Gastrocnemius medialis (tissue), 4 donors: ENCODE measurements around the gene ZC3H12C. TPM values are rescaled to one million over a fixed set of nuclear protein-coding genes. Genes with fewer than 3 reads are reported as not detected.

Experiments
- ATAC-seq, 2 donors: fragments of 150-250 bp; one replicate each; pipeline ENCODE4 v1.9.1; 2016
- DNase-seq, 2 donors: peaks; one replicate each; pipeline ENCODE4 v3.0.0-alpha.2; 2019
- H3K27ac ChIP-seq, 4 donors: fragments of 200-600 bp; sonication (generic); 1 replicate in 1 of 4; 2 replicates in 3 of 4; pipeline ENCODE4 v1.5.1; 2016 to 2018; ENCODE audit warnings: mild to moderate bottlenecking in 2 of 4, moderate library complexity in 1 of 4
- H3K27me3 ChIP-seq, 3 donors: fragments of 200-600 bp; sonication (generic) in 2 of 3; 1 replicate in 1 of 3; 2 replicates in 2 of 3; pipeline versions ENCODE4 v1.5.1 to v1.6.0; 2016 to 2019; ENCODE audit warnings: mild to moderate bottlenecking in 1 of 3, moderate library complexity in 1 of 3
- H3K36me3 ChIP-seq, 2 donors: fragments of 200-600 bp; sonication (generic) in 1 of 2; one replicate each; pipeline ENCODE4 v1.5.1; 2017 to 2018
- H3K4me1 ChIP-seq, 2 donors: fragments of 200-600 bp; sonication (generic) in 1 of 2; one replicate each; pipeline ENCODE4 v1.5.1; 2016 to 2017; ENCODE audit warnings: mild to moderate bottlenecking in 2 of 2
- H3K4me3 ChIP-seq, 4 donors: fragments of 200-600 bp; sonication (generic) in 3 of 4; 1 replicate in 1 of 4; 2 replicates in 3 of 4; pipeline ENCODE4 v1.5.1; 2016 to 2019; ENCODE audit warnings: mild to moderate bottlenecking in 2 of 4
- H3K9me3 ChIP-seq, 3 donors: fragments of 200-600 bp; sonication (generic) in 2 of 3; 1 replicate in 1 of 3; 2 replicates in 2 of 3; pipeline ENCODE4 v1.5.1; 2016 to 2019
- CTCF ChIP-seq, 5 experiments: fragments of 450-650 bp in 3 of 5; fragments of 200-600 bp in 2 of 5; sonication (generic) in 2 of 5; IDR thresholded peaks in 4 of 5; conservative IDR thresholded peaks in 1 of 5; 1 replicate in 4 of 5; 2 replicates in 1 of 5; pipeline ENCODE4 v1.5.1; 2016 to 2019; ENCODE audit warnings: antibody characterized with exemption in 5 of 5, mild to moderate bottlenecking in 3 of 5, moderate library complexity in 3 of 5
- POLR2A ChIP-seq, 2 donors: fragments of 450-650 bp; IDR thresholded peaks; one replicate each; pipeline ENCODE4 v1.6.1; 2017; ENCODE audit warnings: antibody characterized with exemption in 2 of 2, mild to moderate bottlenecking in 2 of 2, moderate library complexity in 2 of 2
- in situ Hi-C, 4 donors: fragments of 200-750 bp; cut with MboI; loops; one replicate each; pipeline versions ENCODE4 v1.15.0 to v1.8.0; 2017; ENCODE audit warnings: low sequenced_read_pairs in 4 of 4
- intact Hi-C: fragments of 100-400 bp; cut with DNase I; formaldehyde crosslinking; loops from one replicate; pipeline ENCODE4 v1.15.1; 2023; ENCODE audit warnings: low total_unique reads
- total RNA-seq, 4 donors: library from RNA; depleted of rRNA; stranded (reverse); fragments of >200 nt; gene quantifications; one replicate each; pipeline versions ENCODE4 v1.1.0 to v1.2.3, GENCODE V29; 2016

Gene ZC3H12C
- total RNA-seq, 4 donors from 2014 or later, result 20.9 to 41.1 (median 30.9) TPM

GRCh38 chr11:110130642-110131238, 37.5 kb downstream of the ZC3H12C start:
- ATAC-seq (peak; percentile 19 to 33), DNase-seq (no peak)
- Histone ChIP-seq H3K27me3 (no peaks in the 10 kb centered on the region), H3K4me1 (peaks cover 3 to 30% of the 10 kb centered on the region in 2 donors), H3K27ac (no peak overlapping the region), H3K4me3 (no peak overlapping the region), H3K9me3 (no peaks in the 10 kb centered on the region), H3K36me3 (no peaks in the 10 kb centered on the region)
- TF ChIP-seq POLR2A (IDR thresholded peaks at IDR 0.05) (no peak), CTCF (IDR thresholded peaks at IDR 0.05 in 4 of 5, conservative IDR thresholded peaks at IDR 0.05 in 1 of 5) (no peak)
- in situ Hi-C loops (no loop called here), intact Hi-C loops (no loop called here)

DNA sequence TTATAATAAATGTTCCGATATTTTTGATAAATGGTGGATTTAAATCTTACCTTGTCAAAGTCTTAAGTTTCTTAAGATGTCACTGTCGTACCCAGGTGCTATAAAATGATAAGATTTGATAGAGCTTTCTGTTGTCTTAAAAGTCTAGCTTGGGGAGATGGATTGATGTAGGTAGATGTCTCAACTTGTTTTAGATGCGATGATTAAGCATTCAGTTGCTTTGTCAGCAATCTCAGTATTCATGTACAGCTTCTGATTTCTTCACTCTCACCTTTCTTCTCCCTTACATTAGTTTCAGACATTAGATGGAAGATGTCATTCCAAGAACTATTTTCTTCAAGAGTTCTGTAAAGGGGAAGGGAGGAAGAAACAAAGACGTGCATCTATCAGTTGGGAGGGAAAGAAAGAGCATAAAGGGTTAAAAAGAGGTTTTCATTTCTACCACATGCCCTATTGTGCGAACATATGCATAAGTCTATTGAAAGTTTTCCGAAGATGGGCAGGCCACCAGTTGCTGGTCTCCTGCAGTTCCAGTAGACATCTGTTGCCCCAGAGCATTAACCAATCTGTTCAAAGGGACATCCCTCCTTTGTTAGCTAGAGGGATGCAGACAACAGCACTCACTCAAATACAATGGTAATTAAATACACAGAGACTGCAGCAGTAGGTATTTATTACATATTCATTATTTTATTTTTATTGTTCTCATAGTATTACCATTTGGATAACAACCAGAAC, 38.4 kb downstream of the ZC3H12C start:
- H3K4me3 ChIP-seq, result no peak overlapping the region
- H3K27me3 ChIP-seq, result no peaks in the 10 kb centered on the region
- no peaks in the 10 kb centered on the region for H3K9me3 ChIP-seq
- DNase-seq, result no peak
- no peaks in the 10 kb centered on the region for H3K36me3 ChIP-seq
- in situ Hi-C loops, result no loop called here
- no peak for TF ChIP-seq CTCF (IDR thresholded peaks at IDR 0.05 in 4 of 5, conservative IDR thresholded peaks at IDR 0.05 in 1 of 5)
- no peak for TF ChIP-seq POLR2A (IDR thresholded peaks at IDR 0.05)
- H3K27ac ChIP-seq, result no peak overlapping the region
- ATAC-seq, result no peak
- peaks cover 3 to 30% of the 10 kb centered on the region in 2 donors for H3K4me1 ChIP-seq
- intact Hi-C loops, result no loop called here

GRCh38 chr11:110133160-110133559, 40.0 kb downstream of the ZC3H12C start:
- in situ Hi-C loops (no loop called here), intact Hi-C loops (no loop called here)
- no peaks in the 10 kb centered on the region for H3K9me3 ChIP-seq
- no peak for TF ChIP-seq POLR2A (IDR thresholded peaks at IDR 0.05)
- TF ChIP-seq CTCF (IDR thresholded peaks at IDR 0.05 in 4 of 5, conservative IDR thresholded peaks at IDR 0.05 in 1 of 5), result no peak
- H3K27ac ChIP-seq, result no peak overlapping the region
- peaks cover 0 to 5% of the 10 kb centered on the region in 2 donors for H3K36me3 ChIP-seq
- no peaks in the 10 kb centered on the region for H3K27me3 ChIP-seq
- peaks cover 3 to 29% of the 10 kb centered on the region in 2 donors for H3K4me1 ChIP-seq
- no peak for ATAC-seq
- no peak overlapping the region for H3K4me3 ChIP-seq
- no peak for DNase-seq

- Histone ChIP-seq H3K9me3 (no peaks in the 10 kb centered on the region), H3K27ac (no peak overlapping the region), H3K36me3 (peaks cover 0 to 7% of the 10 kb centered on the region in 2 donors), H3K4me3 (no peak overlapping the region), H3K27me3 (no peaks in the 10 kb centered on the region), H3K4me1 (peaks cover 3 to 23% of the 10 kb centered on the region in 2 donors)
- intact Hi-C loops (no loop called here), in situ Hi-C loops (no loop called here)
- ATAC-seq (no peak), DNase-seq (no peak)
- no peak for TF ChIP-seq CTCF (IDR thresholded peaks at IDR 0.05 in 4 of 5, conservative IDR thresholded peaks at IDR 0.05 in 1 of 5)
- no peak for TF ChIP-seq POLR2A (IDR thresholded peaks at IDR 0.05)
These were observed 40.9 kb downstream of the ZC3H12C start for GRCh38 chr11:110134110-110134509.
